Neuronal stem cell (in vitro differentiated cells): Measurements from ENCODE around the gene FSTL4.
"Not testable (repeated sequence)": the region's sequence is repeated elsewhere in the genome, so short reads cannot be mapped to it uniquely, and the experiment has no call there.

Experiments
- DNase-seq: peaks from one replicate; pipeline ENCODE4 v3.0.0-alpha.2; 2013; ENCODE audit warnings: low spot score
- H2AFZ ChIP-seq: one replicate; pipeline ENCODE4 v1.6.1; 2013; ENCODE audit warnings: mild to moderate bottlenecking, low read length, inconsistent platforms
- H2AK5ac ChIP-seq: 2 replicates; pipeline ENCODE4 v1.6.1; 2013; ENCODE audit warnings: low read depth, mild to moderate bottlenecking, inconsistent platforms, low read length, moderate library complexity, mixed read lengths
- H2BK120ac ChIP-seq: 2 replicates; pipeline ENCODE4 v1.6.1; 2013; ENCODE audit warnings: low read depth, mild to moderate bottlenecking, inconsistent platforms, low read length, moderate library complexity, mixed read lengths
- H2BK12ac ChIP-seq: one replicate; pipeline ENCODE4 v1.6.1; 2013; ENCODE audit warnings: low read length, inconsistent platforms
- H2BK15ac ChIP-seq: 2 replicates; pipeline ENCODE4 v1.6.1; 2013; ENCODE audit warnings: mild to moderate bottlenecking, low read length, inconsistent platforms, mixed read lengths
- H2BK5ac ChIP-seq: one replicate; pipeline ENCODE4 v1.6.1; 2013; ENCODE audit warnings: inconsistent platforms, mild to moderate bottlenecking, low read length, moderate library complexity
- H3K14ac ChIP-seq: one replicate; pipeline ENCODE4 v1.6.1; 2013; ENCODE audit warnings: low read length, inconsistent platforms
- H3K18ac ChIP-seq: 2 replicates; pipeline ENCODE4 v1.6.1; 2013; ENCODE audit warnings: low read length, inconsistent platforms
- H3K23ac ChIP-seq: 2 replicates; pipeline ENCODE4 v1.6.1; 2013; ENCODE audit warnings: low read depth, mild to moderate bottlenecking, mixed read lengths, low read length, inconsistent platforms; ENCODE audit not compliant: poor library complexity
- H3K27ac ChIP-seq: replicated peaks from 3 replicates; pipeline ENCODE4 v1.5.1; 2013; ENCODE audit warnings: low read length, inconsistent platforms
- H3K27me3 ChIP-seq, 3 experiments: 2 replicates each; pipeline ENCODE4 v1.6.1; 2013; ENCODE audit warnings: low read length in 3 of 3, mild to moderate bottlenecking in 2 of 3, inconsistent platforms in 1 of 3, low read depth in 1 of 3, mixed read lengths in 1 of 3, moderate library complexity in 1 of 3; ENCODE audit not compliant: control insufficient read depth in 3 of 3, insufficient read depth in 3 of 3
- H3K36me3 ChIP-seq, 2 donors: replicated peaks in 1 of 2; 2 replicates each; pipeline ENCODE4 v1.6.1; 2013; ENCODE audit warnings: low read length in 2 of 2; ENCODE audit not compliant: control insufficient read depth in 2 of 2, insufficient read depth in 2 of 2
- H3K4ac ChIP-seq: 2 replicates; pipeline ENCODE4 v1.6.1; 2013; ENCODE audit warnings: inconsistent platforms, mild to moderate bottlenecking, low read length, moderate library complexity
- H3K4me1 ChIP-seq, 2 donors: 1 replicate in 1 of 2; 2 replicates in 1 of 2; pipeline ENCODE4 v1.6.1; 2013; ENCODE audit warnings: low read length in 2 of 2, low read depth in 1 of 2; ENCODE audit not compliant: control insufficient read depth in 2 of 2, insufficient read depth in 1 of 2
- H3K4me2 ChIP-seq: one replicate; pipeline ENCODE4 v1.6.1; 2013; ENCODE audit warnings: mild to moderate bottlenecking, low read length, inconsistent platforms; ENCODE audit not compliant: insufficient read depth, poor library complexity, severe bottlenecking
- H3K4me3 ChIP-seq, 2 donors: 2 replicates each; pipeline ENCODE4 v1.5.1; 2013; ENCODE audit warnings: low read length in 2 of 2, mild to moderate bottlenecking in 2 of 2, inconsistent platforms in 1 of 2, moderate library complexity in 1 of 2
- H3K79me1 ChIP-seq: one replicate; pipeline ENCODE4 v1.6.1; 2013; ENCODE audit warnings: low read depth, mild to moderate bottlenecking, inconsistent platforms, low read length, moderate library complexity
- H3K9ac ChIP-seq: one replicate; pipeline ENCODE4 v1.6.1; 2013; ENCODE audit warnings: mild to moderate bottlenecking, low read depth, low read length, inconsistent platforms; ENCODE audit not compliant: poor library complexity
- H3K9me3 ChIP-seq, 2 donors: replicated peaks in 1 of 2; 2 replicates each; pipeline versions ENCODE3 to v1.6.1; 2013; ENCODE audit warnings: low read length in 2 of 2, mild to moderate bottlenecking in 2 of 2, inconsistent platforms in 1 of 2, low read depth in 1 of 2, mixed read lengths in 1 of 2, moderate library complexity in 1 of 2; ENCODE audit not compliant: control insufficient read depth in 2 of 2, insufficient read depth in 1 of 2
- H4K8ac ChIP-seq: one replicate; pipeline ENCODE4 v1.6.1; 2013; ENCODE audit warnings: low read depth, mild to moderate bottlenecking, inconsistent platforms, low read length, moderate library complexity
- H4K91ac ChIP-seq: one replicate; pipeline ENCODE4 v1.6.1; 2013; ENCODE audit warnings: low read length, low read depth, mild to moderate bottlenecking, inconsistent platforms; ENCODE audit not compliant: poor library complexity
- WGBS, 2 donors: extraction: QIAGEN DNeasy Blood & Tissue Kit; methylation state at CpG; one replicate each; pipeline ENCODE4 v1.1.7; 2013; ENCODE audit warnings: missing lambda C conversion rate in 2 of 2, mixed read lengths in 1 of 2; ENCODE audit not compliant: insufficient read length in 2 of 2, insufficient replicate concordance in 1 of 2; ENCODE audit errors: extremely low coverage in 2 of 2; 5-methylcytosine and 5-hydroxymethylcytosine counted together

The FSTL4 gene

DNA sequence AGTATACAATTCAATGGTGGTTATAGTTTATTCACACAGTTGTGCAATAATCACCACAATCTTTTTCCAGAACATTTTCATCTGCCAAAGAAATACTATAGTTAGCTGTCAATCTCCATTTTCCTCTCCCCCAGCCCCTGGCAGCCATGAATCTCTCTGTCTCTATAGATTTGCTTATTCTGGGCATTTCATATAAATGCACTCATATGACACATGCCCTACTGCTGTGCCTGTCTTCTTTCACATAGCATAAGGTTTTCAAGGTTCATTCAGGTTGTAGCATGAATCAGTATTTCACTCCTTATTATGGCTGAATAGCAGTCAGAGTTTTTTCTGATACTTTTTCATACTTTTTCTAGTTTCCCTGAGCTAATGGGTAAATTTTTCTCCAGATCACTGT, 432.9 kb downstream of the FSTL4 start:
- no peak overlapping the region for H3K4ac ChIP-seq
- H3K18ac ChIP-seq, result no peak overlapping the region
- no peak overlapping the region for H2BK120ac ChIP-seq
- H3K9me3 ChIP-seq, result no peaks in the 10 kb centered on the region
- no peak overlapping the region for H2AFZ ChIP-seq
- H3K9ac ChIP-seq, result no peak overlapping the region
- H3K4me3 ChIP-seq, result no peak overlapping the region
- no peaks in the 10 kb centered on the region for H3K79me1 ChIP-seq
- H3K36me3 ChIP-seq, result no peaks in the 10 kb centered on the region
- no peak overlapping the region for H2BK12ac ChIP-seq
- H3K14ac ChIP-seq, result no peak overlapping the region
- H2BK5ac ChIP-seq, result no peak overlapping the region
- H3K4me1 ChIP-seq, result no peaks in the 10 kb centered on the region
- H2AK5ac ChIP-seq, result no peak overlapping the region
- H3K27ac ChIP-seq, result no peak overlapping the region
- H4K91ac ChIP-seq, result no peak overlapping the region
- H3K4me2 ChIP-seq, result no peak overlapping the region
- no peak for DNase-seq
- no peaks in the 10 kb centered on the region for H3K27me3 ChIP-seq
- no peak overlapping the region for H2BK15ac ChIP-seq
- H3K23ac ChIP-seq, result no peak overlapping the region
- no peak overlapping the region for H4K8ac ChIP-seq

DNA sequence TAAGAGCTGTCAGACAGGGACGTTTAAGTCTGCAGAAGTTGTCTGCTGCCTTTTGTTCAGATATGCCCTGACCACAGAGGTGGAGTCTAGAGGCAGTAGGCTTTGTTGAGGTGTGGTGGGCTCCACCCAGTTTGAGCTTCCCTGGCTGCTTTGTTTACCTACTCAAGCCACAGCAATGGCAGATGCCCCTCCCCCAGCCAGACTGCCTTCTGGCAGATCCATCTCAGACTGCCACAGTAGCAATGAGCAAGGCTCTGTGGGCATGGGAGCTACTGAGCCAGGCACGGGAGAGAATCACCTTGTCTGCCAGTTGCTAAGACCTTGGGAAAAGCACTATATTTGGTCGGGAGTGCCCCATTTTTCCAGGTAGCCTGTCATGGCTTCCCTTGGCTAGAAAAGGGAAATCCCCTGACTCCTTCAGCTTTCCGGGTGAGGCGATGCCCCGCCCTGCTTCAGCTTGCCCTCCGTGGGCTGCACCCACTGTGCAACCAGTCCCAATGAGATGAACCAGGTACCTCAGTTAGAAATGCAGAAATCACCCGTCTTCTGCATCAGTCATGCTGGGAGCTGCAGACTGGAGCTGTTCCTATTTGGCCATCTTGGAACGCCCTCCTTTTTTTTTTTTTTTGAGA, 441.5 kb downstream of the FSTL4 start:
- H2AK5ac ChIP-seq, H2AFZ ChIP-seq, H2BK15ac ChIP-seq, H2BK120ac ChIP-seq, H3K4me1 ChIP-seq, DNase-seq, H3K4ac ChIP-seq, H3K4me2 ChIP-seq, H3K18ac ChIP-seq, H3K23ac ChIP-seq, H3K9ac ChIP-seq, H3K27ac ChIP-seq, H4K8ac ChIP-seq, H3K4me3 ChIP-seq, H2BK12ac ChIP-seq, H2BK5ac ChIP-seq, H3K79me1 ChIP-seq, H3K14ac ChIP-seq, H4K91ac ChIP-seq, H3K27me3 ChIP-seq, H3K9me3 ChIP-seq, H3K36me3 ChIP-seq: not testable (repeated sequence)
- WGBS, 2 donors, result no CpG with 5 or more reads among the region's 9 CpGs

DNA sequence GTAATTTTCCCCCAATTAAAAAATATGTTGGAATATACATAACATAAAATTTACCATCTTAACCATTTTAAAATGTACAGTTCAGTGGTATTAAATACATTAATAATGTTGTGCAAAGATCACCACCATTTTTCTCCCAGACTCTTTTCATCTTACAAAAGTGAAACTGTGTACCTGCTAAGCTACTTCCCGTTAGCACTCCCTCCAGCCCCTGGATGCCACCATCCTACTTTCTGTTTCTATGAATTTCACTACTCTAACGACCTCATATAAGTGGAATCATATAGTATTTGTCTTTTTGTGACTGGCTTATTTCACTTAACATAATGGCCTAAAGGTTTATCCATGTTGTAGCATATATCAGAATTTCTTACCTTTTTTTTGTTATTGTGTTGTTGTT, 447.6 kb downstream of the FSTL4 start:
- no peak overlapping the region for H3K4me2 ChIP-seq
- H2BK5ac ChIP-seq, result no peak overlapping the region
- no peak overlapping the region for H2BK120ac ChIP-seq

DNA sequence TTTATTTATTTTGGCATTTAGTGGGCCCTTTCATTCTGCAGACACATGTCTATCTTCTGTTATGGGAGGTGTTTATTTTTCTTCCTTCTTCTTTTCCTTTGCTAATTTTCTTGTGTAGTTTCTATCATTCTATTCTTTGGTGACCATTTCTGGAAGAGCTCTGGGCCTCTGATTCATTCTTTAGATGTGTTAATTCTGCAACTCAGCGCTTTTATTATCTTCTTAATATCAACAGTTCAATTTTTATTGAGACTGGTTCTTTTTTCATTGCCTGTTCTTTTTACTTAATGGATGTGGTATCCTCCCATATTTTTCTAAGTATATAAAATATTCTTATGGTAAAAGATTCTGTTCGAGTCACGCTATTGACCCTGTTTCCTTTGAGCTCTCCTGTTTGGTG, 448.5 kb downstream of the FSTL4 start:
- H2BK12ac ChIP-seq, result no peak overlapping the region
- no peak overlapping the region for H2BK120ac ChIP-seq
- H3K27ac ChIP-seq, result no peak overlapping the region
- no peak overlapping the region for H2AFZ ChIP-seq
- no peak overlapping the region for H2BK15ac ChIP-seq
- no peak overlapping the region for H3K18ac ChIP-seq
- H3K4me2 ChIP-seq, result no peak overlapping the region
- WGBS, 2 donors, result no CpG with 5 or more reads among the region's 3 CpGs
- H3K79me1 ChIP-seq, result no peaks in the 10 kb centered on the region
- no peaks in the 10 kb centered on the region for H3K4me1 ChIP-seq
- no peak overlapping the region for H3K23ac ChIP-seq
- H3K4ac ChIP-seq, result no peak overlapping the region
- no peak for DNase-seq
- H3K36me3 ChIP-seq, result no peaks in the 10 kb centered on the region
- no peaks in the 10 kb centered on the region for H3K9me3 ChIP-seq
- H3K27me3 ChIP-seq, result no peaks in the 10 kb centered on the region
- H2BK5ac ChIP-seq, result no peak overlapping the region
- no peak overlapping the region for H3K4me3 ChIP-seq
- no peak overlapping the region for H3K14ac ChIP-seq
- no peak overlapping the region for H3K9ac ChIP-seq
- H4K91ac ChIP-seq, result no peak overlapping the region
- H2AK5ac ChIP-seq, result no peak overlapping the region
- H4K8ac ChIP-seq, result no peak overlapping the region

More for the DNA sequence above, 447.6 kb downstream of the FSTL4 start:
- no CpG with 5 or more reads among the region's 2 CpGs for WGBS, 2 donors
- no peak overlapping the region for H3K27ac ChIP-seq
- H3K23ac ChIP-seq, result no peak overlapping the region
- H3K18ac ChIP-seq, result no peak overlapping the region
- no peak overlapping the region for H3K14ac ChIP-seq
- no peaks in the 10 kb centered on the region for H3K79me1 ChIP-seq
- DNase-seq, result no peak
- no peaks in the 10 kb centered on the region for H3K4me1 ChIP-seq
- no peak overlapping the region for H2BK15ac ChIP-seq
- no peak overlapping the region for H3K4ac ChIP-seq
- H3K9ac ChIP-seq, result no peak overlapping the region
- H2BK12ac ChIP-seq, result no peak overlapping the region
- no peak overlapping the region for H2AK5ac ChIP-seq
- no peaks in the 10 kb centered on the region for H3K9me3 ChIP-seq
- no peaks in the 10 kb centered on the region for H3K27me3 ChIP-seq
- no peak overlapping the region for H4K91ac ChIP-seq
- H3K4me3 ChIP-seq, result no peak overlapping the region
- H2AFZ ChIP-seq, result no peak overlapping the region
- no peak overlapping the region for H4K8ac ChIP-seq
- no peaks in the 10 kb centered on the region for H3K36me3 ChIP-seq
